Muscle layer of duodenum (tissue), 2 donors: ENCODE measurements around the gene G0S2.

Experiments
- H3K27ac ChIP-seq: one replicate; pipeline ENCODE4 v1.7.0; 2013; ENCODE audit warnings: mild to moderate bottlenecking, low read length
- H3K27me3 ChIP-seq: one replicate; pipeline ENCODE4 v1.7.0; 2013; ENCODE audit warnings: low read depth, mild to moderate bottlenecking, control low read depth, low read length
- H3K36me3 ChIP-seq, 2 donors: one replicate each; pipeline ENCODE4 v1.7.0; 2013; ENCODE audit warnings: low read length in 2 of 2, control low read depth in 1 of 2, mild to moderate bottlenecking in 1 of 2; ENCODE audit not compliant: insufficient read depth in 2 of 2, control insufficient read depth in 1 of 2
- H3K4me1 ChIP-seq, 2 donors: one replicate each; pipeline ENCODE4 v1.7.0; 2013; ENCODE audit warnings: low read length in 2 of 2, mild to moderate bottlenecking in 2 of 2, control low read depth in 1 of 2, moderate library complexity in 1 of 2; ENCODE audit not compliant: insufficient read depth in 2 of 2, control insufficient read depth in 1 of 2
- H3K4me3 ChIP-seq, 2 donors: one replicate each; pipeline ENCODE4 v1.7.0; 2013; ENCODE audit warnings: low read length in 2 of 2, low read depth in 1 of 2, mild to moderate bottlenecking in 1 of 2
- H3K9me3 ChIP-seq, 2 donors: one replicate each; pipeline ENCODE4 v1.7.0; 2013; ENCODE audit warnings: low read length in 2 of 2, control low read depth in 1 of 2, mild to moderate bottlenecking in 1 of 2; ENCODE audit not compliant: control insufficient read depth in 1 of 2
- donor health status: healthy.

The G0S2 gene

GRCh38 chr1:209650454-209650853 is 24.8 kb upstream of the G0S2 start:
- Histone ChIP-seq H3K9me3 (no peaks in the 10 kb centered on the region), H3K27me3 (no peaks in the 10 kb centered on the region), H3K4me1 (peaks cover 31 to 34% of the 10 kb centered on the region in 2 donors), H3K36me3 (no peaks in the 10 kb centered on the region), H3K27ac (peak overlapping the region; percentile 70), H3K4me3 (no peak overlapping the region)

GRCh38 chr1:209651138-209651587 is 24.0 kb upstream of the G0S2 start:
- no peak overlapping the region for H3K4me3 ChIP-seq
- H3K27ac ChIP-seq = peak overlapping the region; percentile 70

DNA sequence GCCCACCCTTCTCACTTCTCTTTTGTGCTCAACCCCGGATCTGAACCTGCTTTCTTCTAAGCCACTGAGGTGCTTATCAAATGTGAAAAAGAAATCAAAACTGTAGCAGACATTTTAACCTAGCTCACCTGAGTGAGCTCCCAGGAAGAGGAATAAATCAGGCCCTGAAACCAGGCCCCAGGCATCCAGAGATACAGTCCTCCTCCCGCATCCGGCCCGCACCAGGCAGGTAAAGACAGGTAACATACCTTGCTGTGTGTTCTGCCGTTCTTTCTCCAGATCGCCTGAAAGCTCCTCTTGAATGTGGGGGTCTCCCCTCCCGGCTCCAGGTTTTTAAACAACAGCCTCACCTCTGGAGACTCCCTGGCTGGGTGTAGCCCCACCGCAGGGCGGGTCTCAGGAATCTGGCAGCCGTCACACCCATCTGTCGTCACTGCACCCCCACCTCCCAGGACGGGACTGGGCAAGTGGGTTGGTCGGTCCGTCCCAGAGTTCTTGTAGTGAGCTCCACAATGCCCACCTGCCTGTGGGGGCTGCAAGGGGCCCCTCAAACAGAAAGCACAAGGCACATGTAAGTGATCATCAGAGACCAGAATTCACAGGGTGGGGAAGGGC is 23.0 kb upstream of the G0S2 start, which contains the start of gene LAMB3:
TSS of gene LAMB3 (minus strand) at position 305 of the 615 bp plus-strand sequence. CDS start 1,481 bp downstream, outside the sequence.
- H3K4me3 ChIP-seq = no peak within 1 kb of the TSS

More at GRCh38 chr1:209651138-209651587, 24.0 kb upstream of the G0S2 start:
- no peaks in the 10 kb centered on the region for H3K36me3 ChIP-seq
- no peaks in the 10 kb centered on the region for H3K27me3 ChIP-seq
- peaks cover 31 to 34% of the 10 kb centered on the region in 2 donors for H3K4me1 ChIP-seq
- H3K9me3 ChIP-seq = no peaks in the 10 kb centered on the region

DNA sequence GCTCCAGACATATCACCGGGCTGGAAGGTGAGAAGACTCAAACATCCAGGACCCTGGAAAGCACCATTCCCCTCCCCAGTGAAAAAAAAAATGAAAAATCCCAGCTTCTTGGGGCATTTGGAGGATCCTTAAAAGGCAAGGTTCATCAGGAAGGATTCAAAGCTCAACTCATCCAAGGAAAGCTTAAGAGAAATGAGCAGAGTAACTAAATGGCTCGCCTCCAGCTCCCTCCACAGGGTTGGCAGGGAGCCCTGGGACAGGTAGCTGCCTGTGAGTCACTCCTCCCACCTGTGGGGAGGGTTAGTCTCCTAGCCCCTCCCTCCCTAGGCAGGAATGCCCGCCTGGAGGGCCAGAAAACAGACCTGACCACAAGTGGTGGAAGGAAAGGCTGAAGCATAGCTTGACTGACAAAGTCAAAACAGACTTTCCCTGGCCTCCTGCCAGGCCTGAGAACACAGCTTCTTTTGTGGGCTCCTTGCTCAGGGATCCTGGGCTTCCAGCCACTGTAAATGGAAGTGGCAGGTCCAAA is 22.3 kb upstream of the G0S2 start:
- Histone ChIP-seq H3K27me3 (no peaks in the 10 kb centered on the region), H3K36me3 (no peaks in the 10 kb centered on the region), H3K4me3 (no peak overlapping the region), H3K27ac (peak overlapping the region; percentile 73), H3K9me3 (no peaks in the 10 kb centered on the region), H3K4me1 (peaks cover 31 to 34% of the 10 kb centered on the region in 2 donors)

More for the DNA sequence above, 23.0 kb upstream of the G0S2 start, which contains the start of gene LAMB3:
- Histone ChIP-seq H3K9me3 (no peaks in the 10 kb centered on the region), H3K27ac (peak within 1 kb of the TSS; percentile 73), H3K4me1 (peaks cover 31 to 34% of the 10 kb centered on the region in 2 donors), H3K36me3 (no peaks in the 10 kb centered on the region), H3K27me3 (no peaks in the 10 kb centered on the region)

GRCh38 chr1:209653915-209654351 is 21.3 kb upstream of the G0S2 start:
- H3K9me3 ChIP-seq = no peaks in the 10 kb centered on the region
- no peaks in the 10 kb centered on the region for H3K36me3 ChIP-seq
- peaks cover 30 to 33% of the 10 kb centered on the region in 2 donors for H3K4me1 ChIP-seq
- H3K27me3 ChIP-seq = no peaks in the 10 kb centered on the region
- H3K27ac ChIP-seq = peak overlapping the region; percentile 47
- H3K4me3 ChIP-seq = no peak overlapping the region

DNA sequence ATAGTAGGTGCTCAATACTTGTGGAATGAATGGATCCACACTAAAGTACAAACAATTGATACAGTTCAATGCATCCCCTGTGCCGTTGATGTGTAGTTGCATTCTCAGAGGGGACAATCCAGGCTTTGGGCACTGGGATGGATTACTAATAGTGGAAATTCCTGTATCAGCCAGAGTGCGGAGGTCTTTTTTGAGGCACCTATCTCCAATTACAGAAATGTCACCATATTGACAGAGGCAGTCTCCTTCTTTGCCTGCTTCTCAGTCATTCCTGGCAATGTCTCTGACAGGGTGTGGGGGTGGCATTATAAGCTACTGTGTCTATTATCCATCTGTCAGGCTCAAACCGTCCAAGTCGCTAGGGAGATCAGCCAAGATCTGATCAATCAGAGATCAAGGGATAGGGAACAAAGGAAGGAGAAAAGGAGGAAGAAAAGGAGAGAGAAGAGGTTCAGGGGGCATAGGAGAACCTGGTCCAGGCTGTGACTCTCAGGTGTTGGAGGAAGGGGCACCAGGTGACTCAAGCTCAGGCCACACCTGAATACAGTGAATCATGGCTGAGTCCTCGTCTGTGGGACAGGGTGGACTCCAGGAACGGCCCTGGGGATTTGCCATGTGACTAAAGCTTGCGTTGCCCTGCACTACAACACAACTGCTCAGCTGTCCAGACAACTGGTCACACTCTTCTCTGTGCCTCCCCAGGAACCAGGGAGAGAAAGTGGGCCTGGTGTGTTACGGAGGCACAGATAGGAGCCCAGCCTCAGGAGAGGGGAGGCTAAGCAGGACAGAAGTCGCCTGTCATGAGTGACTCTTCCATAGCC is 19.6 kb upstream of the G0S2 start:
- H3K27me3 ChIP-seq = no peaks in the 10 kb centered on the region
- H3K27ac ChIP-seq = no peak overlapping the region
- H3K4me3 ChIP-seq = no peak overlapping the region
- no peaks in the 10 kb centered on the region for H3K9me3 ChIP-seq
- H3K4me1 ChIP-seq = peaks cover 14 to 29% of the 10 kb centered on the region in 2 donors
- no peaks in the 10 kb centered on the region for H3K36me3 ChIP-seq

DNA sequence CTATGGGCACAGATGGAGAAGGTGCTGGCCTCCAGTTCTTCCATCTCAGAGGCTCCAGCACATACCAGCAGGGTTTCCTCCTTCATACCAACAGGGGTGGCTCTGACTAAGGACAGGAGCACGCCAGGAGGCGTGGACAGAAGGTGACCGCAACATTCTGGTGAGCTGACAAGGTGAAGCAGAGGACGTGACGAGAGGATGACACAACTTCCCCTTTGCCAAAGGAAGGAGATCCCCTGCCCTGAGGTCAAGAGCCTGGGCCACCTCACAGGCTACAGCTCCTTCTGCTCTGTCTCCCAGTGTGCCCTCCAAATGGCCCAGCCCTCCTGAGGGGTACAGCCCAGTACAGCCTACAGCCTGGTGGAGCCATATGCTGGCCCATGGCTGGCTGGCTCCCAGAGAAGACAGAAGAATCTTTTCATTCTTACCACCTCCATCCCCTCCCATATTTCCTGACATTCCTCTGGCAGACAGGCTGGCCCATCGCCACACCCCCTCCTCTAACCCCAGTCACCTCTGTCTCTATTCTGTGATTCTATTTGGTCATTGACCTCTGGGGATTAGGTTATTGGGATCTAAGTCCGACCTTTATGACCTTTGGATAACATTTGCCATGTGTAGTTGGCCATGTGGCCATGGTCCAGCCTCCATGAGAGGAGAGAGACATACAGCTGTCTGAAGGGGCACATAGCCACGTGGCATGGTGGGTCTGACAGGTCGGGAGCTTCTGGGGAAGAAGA is 17.9 kb upstream of the G0S2 start:
- Histone ChIP-seq H3K4me1 (peaks cover 10 to 18% of the 10 kb centered on the region in 2 donors), H3K27ac (no peak overlapping the region), H3K27me3 (no peaks in the 10 kb centered on the region), H3K4me3 (no peak overlapping the region), H3K9me3 (no peaks in the 10 kb centered on the region), H3K36me3 (no peaks in the 10 kb centered on the region)

GRCh38 chr1:209657918-209658317 is 17.3 kb upstream of the G0S2 start:
- Histone ChIP-seq H3K27me3 (no peaks in the 10 kb centered on the region), H3K36me3 (no peaks in the 10 kb centered on the region), H3K9me3 (no peaks in the 10 kb centered on the region), H3K4me1 (peaks cover 6 to 12% of the 10 kb centered on the region in 2 donors), H3K4me3 (no peak overlapping the region), H3K27ac (no peak overlapping the region)

GRCh38 chr1:209659909-209660308 is 15.3 kb upstream of the G0S2 start:
- no peaks in the 10 kb centered on the region for H3K9me3 ChIP-seq
- peaks cover 0 to 6% of the 10 kb centered on the region in 2 donors for H3K4me1 ChIP-seq
- H3K4me3 ChIP-seq = no peak overlapping the region
- H3K27ac ChIP-seq = no peak overlapping the region
- no peaks in the 10 kb centered on the region for H3K36me3 ChIP-seq
- H3K27me3 ChIP-seq = no peaks in the 10 kb centered on the region

- no peaks in the 10 kb centered on the region for H3K9me3 ChIP-seq
- H3K36me3 ChIP-seq = no peaks in the 10 kb centered on the region
- no peak overlapping the region for H3K27ac ChIP-seq
- H3K4me1 ChIP-seq = peaks cover 0 to 6% of the 10 kb centered on the region in 2 donors
- no peak overlapping the region for H3K4me3 ChIP-seq
- no peaks in the 10 kb centered on the region for H3K27me3 ChIP-seq
Measured at GRCh38 chr1:209661071-209661470, 14.1 kb upstream of the G0S2 start.
